Sigmoid colon (tissue), 7 donors: ENCODE data around the gene UTP11. TPM values are rescaled to one million over a fixed set of nuclear protein-coding genes. Genes with fewer than 3 reads are reported as not detected.
A peak's percentile ranks its signal among the peaks of the same experiment; 100 is the strongest.
"Not testable (repeated sequence)": the region's sequence is repeated elsewhere in the genome, so short reads cannot be mapped to it uniquely, and the experiment has no call there.

Experiments
- DNase-seq: peaks from one replicate; pipeline ENCODE4 v3.0.0-alpha.2; 2019
- H3K27ac ChIP-seq, 4 donors: fragments of 200-600 bp; sonication (generic); one replicate each; pipeline ENCODE4 v1.5.1; 2016 to 2019; ENCODE audit warnings: mild to moderate bottlenecking in 1 of 4
- H3K27me3 ChIP-seq, 3 donors: fragments of 200-600 bp; sonication (generic); one replicate each; pipeline ENCODE4 v1.5.1; 2019; ENCODE audit warnings: mild to moderate bottlenecking in 1 of 3
- H3K36me3 ChIP-seq, 4 donors: fragments of 200-600 bp; sonication (generic); one replicate each; pipeline ENCODE4 v1.5.1; 2016 to 2019
- H3K4me1 ChIP-seq, 4 donors: fragments of 200-600 bp; sonication (generic); one replicate each; pipeline ENCODE4 v1.5.1; 2017 to 2019
- H3K4me3 ChIP-seq, 4 donors: fragments of 200-600 bp; sonication (generic); one replicate each; pipeline ENCODE4 v1.5.1; 2017 to 2019; ENCODE audit warnings: mild to moderate bottlenecking in 2 of 4, moderate library complexity in 1 of 4
- H3K9me3 ChIP-seq, 4 donors: fragments of 200-600 bp in 3 of 4; sonication (generic) in 3 of 4; one replicate each; pipeline versions ENCODE4 v1.5.1 to v1.6.1; 2013 to 2019
- EP300 ChIP-seq, 4 donors: sonication (generic); formaldehyde crosslinking; IDR thresholded peaks; one replicate each; pipeline ENCODE4 v1.6.1; 2017; ENCODE audit warnings: antibody characterized with exemption in 4 of 4
- POLR2A ChIP-seq, 2 donors: fragments of 450-650 bp; IDR thresholded peaks; one replicate each; pipeline ENCODE4 v1.6.1; 2016; ENCODE audit warnings: antibody characterized with exemption in 2 of 2, mild to moderate bottlenecking in 2 of 2, moderate library complexity in 2 of 2
- POLR2AphosphoS5 ChIP-seq, 4 donors: sonication (generic); formaldehyde crosslinking; IDR thresholded peaks; one replicate each; pipeline ENCODE4 v1.6.1; 2017; ENCODE audit warnings: antibody characterized with exemption in 4 of 4
- WGBS, 2 donors: extraction: QIAGEN DNeasy Blood & Tissue Kit; methylation state at CpG; one replicate each; pipeline ENCODE4 v1.1.7; 2013; 5-methylcytosine and 5-hydroxymethylcytosine counted together
- intact Hi-C: fragments of 100-400 bp; cut with DNase I; formaldehyde crosslinking; loops from one replicate; pipeline ENCODE4 v1.15.1; 2023
- polyA plus RNA-seq, 3 donors: library from polyadenylated mRNA; stranded (reverse); fragments of 200-250 nt; gene quantifications; one replicate each; pipeline ENCODE4 v1.2.3, GENCODE V29; 2013
- total RNA-seq, 4 donors: library from RNA; depleted of rRNA; stranded (reverse); fragments of >200 nt; gene quantifications; one replicate each; pipeline ENCODE4 v1.1.0, GENCODE V29; 2016
- TF ChIP-seq, protein P1 (sequence below), 4 experiments: fragments of 450-650 bp in 3 of 4; fragments of 200-600 bp in 1 of 4; IDR thresholded peaks; one replicate each; pipeline ENCODE4 v1.5.1; 2016 to 2019; ENCODE audit warnings: antibody characterized with exemption in 4 of 4, mild to moderate bottlenecking in 3 of 4, moderate library complexity in 2 of 4
- donor health status: healthy with polysubstance abuse.
- donor health status: Bipolar disorder and iron deficiency.
- donor health status: healthy.

Gene UTP11
- total and polyA plus RNA-seq, 7 donors, result 14.4 to 76.5 (median 54.8) TPM

DNA sequence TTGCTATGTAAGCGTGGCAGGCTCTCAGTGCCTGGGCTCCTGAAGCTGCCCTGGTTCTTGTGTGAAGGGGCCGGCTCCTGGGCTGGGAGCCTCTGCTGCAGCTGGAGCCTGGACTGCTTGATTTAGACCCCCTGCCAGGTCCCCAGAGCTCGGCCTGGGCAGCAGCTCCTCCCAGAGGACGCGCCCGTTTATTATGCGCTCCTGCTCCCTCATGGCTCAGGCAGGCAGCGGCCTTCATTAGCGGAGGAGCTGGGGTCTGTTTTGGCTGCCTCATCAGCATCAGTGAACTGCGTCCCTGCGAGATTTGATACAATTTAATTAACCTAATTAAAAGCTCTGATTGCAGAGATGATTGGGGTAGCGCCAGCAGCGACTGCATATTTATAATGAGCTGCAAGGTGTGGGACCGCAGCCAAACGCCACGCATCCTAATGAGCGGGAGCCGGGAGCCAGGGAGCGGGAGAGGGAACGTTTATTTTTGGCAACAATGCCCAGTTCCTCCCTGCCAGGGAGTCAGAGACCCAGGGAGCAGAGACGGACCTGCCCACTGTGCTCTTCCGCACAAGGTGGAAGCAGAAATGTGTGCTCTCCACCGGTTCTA lies 16.6 kb downstream of the UTP11 start:
- peak; percentile 74 for DNase-seq
- H3K4me1 ChIP-seq, result peaks cover 0 to 28% (median 22%) of the 10 kb centered on the region in 4 donors
- H3K4me3 ChIP-seq, result peak overlapping the region in 2 of 4 donors; percentile 11 to 14
- 19 to 52% methylated on average over 23 of the region's 23 CpGs for whole genome bisulfite sequencing, 2 donors
- intact Hi-C loops, result no loop called here
- H3K27me3 ChIP-seq, result no peaks in the 10 kb centered on the region
- peak overlapping the region in 2 of 4 donors; percentile 30 to 58 for H3K27ac ChIP-seq
- H3K36me3 ChIP-seq, result peaks cover 5 to 25% (median 21%) of the 10 kb centered on the region in 4 donors
- TF ChIP-seq POLR2A (IDR thresholded peaks at IDR 0.05) (no peak), POLR2AphosphoS5 (IDR thresholded peaks at IDR 0.05) (no peak), EP300 (IDR thresholded peaks at IDR 0.05) (no peak)
- TF ChIP-seq, protein P1, sequence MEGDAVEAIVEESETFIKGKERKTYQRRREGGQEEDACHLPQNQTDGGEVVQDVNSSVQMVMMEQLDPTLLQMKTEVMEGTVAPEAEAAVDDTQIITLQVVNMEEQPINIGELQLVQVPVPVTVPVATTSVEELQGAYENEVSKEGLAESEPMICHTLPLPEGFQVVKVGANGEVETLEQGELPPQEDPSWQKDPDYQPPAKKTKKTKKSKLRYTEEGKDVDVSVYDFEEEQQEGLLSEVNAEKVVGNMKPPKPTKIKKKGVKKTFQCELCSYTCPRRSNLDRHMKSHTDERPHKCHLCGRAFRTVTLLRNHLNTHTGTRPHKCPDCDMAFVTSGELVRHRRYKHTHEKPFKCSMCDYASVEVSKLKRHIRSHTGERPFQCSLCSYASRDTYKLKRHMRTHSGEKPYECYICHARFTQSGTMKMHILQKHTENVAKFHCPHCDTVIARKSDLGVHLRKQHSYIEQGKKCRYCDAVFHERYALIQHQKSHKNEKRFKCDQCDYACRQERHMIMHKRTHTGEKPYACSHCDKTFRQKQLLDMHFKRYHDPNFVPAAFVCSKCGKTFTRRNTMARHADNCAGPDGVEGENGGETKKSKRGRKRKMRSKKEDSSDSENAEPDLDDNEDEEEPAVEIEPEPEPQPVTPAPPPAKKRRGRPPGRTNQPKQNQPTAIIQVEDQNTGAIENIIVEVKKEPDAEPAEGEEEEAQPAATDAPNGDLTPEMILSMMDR (IDR thresholded peaks at IDR 0.05), result no peak
- no peaks in the 10 kb centered on the region for H3K9me3 ChIP-seq

DNA sequence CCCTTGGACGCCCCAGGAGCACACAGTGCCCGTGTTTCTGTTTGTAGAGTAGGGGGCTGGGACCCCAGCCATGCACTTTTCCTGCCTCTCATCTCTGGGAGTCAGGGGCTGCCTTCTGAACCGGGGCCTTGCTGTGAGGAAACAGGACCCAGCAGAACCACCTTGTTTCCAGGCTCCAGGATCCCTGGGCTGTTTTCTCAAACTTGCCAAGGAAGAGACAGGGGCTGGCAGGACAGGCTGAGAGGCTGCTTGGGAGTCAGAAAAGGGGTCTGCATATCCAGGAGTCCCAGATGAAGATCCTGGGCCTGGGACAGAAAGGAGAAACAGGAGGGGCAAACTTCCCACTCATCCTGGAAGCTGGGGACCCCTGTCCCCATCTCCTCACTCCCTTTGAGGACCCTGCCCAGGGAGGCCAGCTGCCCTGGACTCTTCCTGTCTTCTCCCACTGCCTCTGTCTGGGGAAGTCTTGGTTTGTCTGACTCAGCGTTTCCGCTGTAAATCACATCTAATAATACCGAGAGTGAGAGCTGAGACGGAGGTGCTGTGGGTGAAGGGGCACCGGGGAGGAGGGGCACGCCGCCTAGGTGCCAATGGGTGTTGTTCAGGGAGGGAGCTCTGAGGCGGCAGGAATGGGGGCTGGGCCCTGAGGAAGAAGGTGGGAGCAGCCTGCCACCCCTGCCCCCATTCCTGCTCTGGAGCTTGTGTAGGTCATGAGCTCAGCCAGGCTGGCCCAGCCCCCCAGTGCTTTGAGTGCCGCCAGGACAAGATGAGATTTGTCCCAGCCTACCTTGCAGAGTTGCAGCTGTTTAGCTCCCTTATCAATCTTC lies 17.4 kb downstream of the UTP11 start:
- TF ChIP-seq, protein P1 (IDR thresholded peaks at IDR 0.05), result no peak
- TF ChIP-seq POLR2AphosphoS5 (IDR thresholded peaks at IDR 0.05), result peak in 2 of 4 donors; percentile 20 to 28
- no peaks in the 10 kb centered on the region for H3K27me3 ChIP-seq
- no peaks in the 10 kb centered on the region for H3K9me3 ChIP-seq
- WGBS, 2 donors, result 8 to 16% methylated on average over 12 of the region's 12 CpGs
- peak overlapping the region in 2 of 4 donors; percentile 30 to 58 for H3K27ac ChIP-seq
- peaks cover 5 to 20% (median 16%) of the 10 kb centered on the region in 4 donors for H3K36me3 ChIP-seq
- DNase-seq, result peak; percentile 68
- H3K4me1 ChIP-seq, result peaks cover 0 to 28% (median 22%) of the 10 kb centered on the region in 4 donors
- intact Hi-C loops, result loop anchor here (10.0 kb wide), 1 partner anchor 805 kb away; no protein-coding TSS in a partner anchor
- H3K4me3 ChIP-seq, result peak overlapping the region in 2 of 4 donors; percentile 11 to 14

- H3K27ac ChIP-seq, result no peak overlapping the region
- peaks cover 0 to 28% (median 22%) of the 10 kb centered on the region in 4 donors for H3K4me1 ChIP-seq
- no peaks in the 10 kb centered on the region for H3K27me3 ChIP-seq
- H3K36me3 ChIP-seq, result peaks cover 2 to 10% (median 7%) of the 10 kb centered on the region in 4 donors
- intact Hi-C loops, result loop anchor here (10.0 kb wide), 1 partner anchor 804 kb away; no protein-coding TSS in a partner anchor
- TF ChIP-seq POLR2AphosphoS5 (IDR thresholded peaks at IDR 0.05) (no peak), EP300 (IDR thresholded peaks at IDR 0.05) (no peak), POLR2A (IDR thresholded peaks at IDR 0.05) (no peak)
- TF ChIP-seq, protein P1 (IDR thresholded peaks at IDR 0.05), result no peak
- no peak for DNase-seq
- WGBS, 2 donors, result 80 to 81% methylated on average over 17 of the region's 17 CpGs
- H3K4me3 ChIP-seq, result no peak overlapping the region
- H3K9me3 ChIP-seq, result no peaks in the 10 kb centered on the region
Measured at GRCh38 chr1:38030596-38031512, 18.3 kb downstream of the UTP11 start.

- no peak overlapping the region for H3K27ac ChIP-seq
- TF ChIP-seq POLR2A (IDR thresholded peaks at IDR 0.05) (no peak), POLR2AphosphoS5 (IDR thresholded peaks at IDR 0.05) (no peak)
- WGBS, 2 donors, result 27 to 58% methylated on average over 4 of the region's 4 CpGs
- DNase-seq, result no peak
- H3K27me3 ChIP-seq, result no peaks in the 10 kb centered on the region
- no peak overlapping the region for H3K4me3 ChIP-seq
- H3K36me3 ChIP-seq, result peaks cover 0 to 6% (median under 1%) of the 10 kb centered on the region in 4 donors
- intact Hi-C loops, result loop anchor here (10.0 kb wide), 1 partner anchor 803 kb away; no protein-coding TSS in a partner anchor
- H3K9me3 ChIP-seq, result no peaks in the 10 kb centered on the region
- H3K4me1 ChIP-seq, result peaks cover 0 to 28% (median 22%) of the 10 kb centered on the region in 4 donors
Measured at GRCh38 chr1:38031513-38031866, 19.0 kb downstream of the UTP11 start.

DNA sequence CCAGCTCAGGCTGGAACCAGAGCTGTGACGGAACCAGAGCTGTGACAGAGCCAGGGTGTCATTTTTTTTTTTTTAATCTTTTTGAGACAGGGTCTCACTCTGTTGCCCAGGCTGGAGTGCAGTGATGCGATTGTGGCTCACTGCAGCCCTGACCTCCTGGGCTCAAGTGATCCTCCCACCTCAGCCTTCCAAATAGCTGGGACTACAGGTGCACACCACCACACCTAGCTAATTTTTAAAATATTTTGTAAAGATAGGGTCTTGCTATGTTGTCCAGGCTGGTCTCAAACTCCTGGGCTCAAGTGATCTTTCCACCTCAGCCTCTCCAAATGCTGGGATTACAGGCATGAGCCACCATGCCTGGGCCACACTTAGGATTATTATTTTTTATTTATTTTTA lies 20.5 kb downstream of the UTP11 start:
- intact Hi-C loops, result loop anchor here (10.0 kb wide), 1 partner anchor 802 kb away; no protein-coding TSS in a partner anchor
- H3K4me3 ChIP-seq, H3K27ac ChIP-seq, H3K27me3 ChIP-seq, H3K36me3 ChIP-seq, DNase-seq, H3K9me3 ChIP-seq: not testable (repeated sequence)
- 91 to 95% methylated on average over 2 of the region's 2 CpGs for whole genome bisulfite sequencing, 2 donors
- peaks cover 0 to 28% (median 22%) of the 10 kb centered on the region in 4 donors for H3K4me1 ChIP-seq
